MM.1S (cell line): ENCODE data around the gene E2F2.

Experiments
- CTCF ChIP-seq: fragments of 300-600 bp; sonication (generic); IDR thresholded peaks from 2 replicates; pipeline ENCODE4 v1.5.1; 2016; ENCODE audit warnings: antibody characterized with exemption, low read length, mixed read lengths
- EZH2 ChIP-seq: fragments of 300-600 bp; sonication (generic); optimal IDR thresholded peaks from 2 replicates; pipeline ENCODE3; 2017; ENCODE audit warnings: low read depth, mild to moderate bottlenecking, antibody characterized with exemption, low read length, mixed read lengths
- EZH2phosphoT487 ChIP-seq: fragments of 300-600 bp; sonication (generic); IDR thresholded peaks from 2 replicates; pipeline ENCODE4 v1.6.1; 2018; ENCODE audit warnings: antibody characterized with exemption, low read length

DNA sequence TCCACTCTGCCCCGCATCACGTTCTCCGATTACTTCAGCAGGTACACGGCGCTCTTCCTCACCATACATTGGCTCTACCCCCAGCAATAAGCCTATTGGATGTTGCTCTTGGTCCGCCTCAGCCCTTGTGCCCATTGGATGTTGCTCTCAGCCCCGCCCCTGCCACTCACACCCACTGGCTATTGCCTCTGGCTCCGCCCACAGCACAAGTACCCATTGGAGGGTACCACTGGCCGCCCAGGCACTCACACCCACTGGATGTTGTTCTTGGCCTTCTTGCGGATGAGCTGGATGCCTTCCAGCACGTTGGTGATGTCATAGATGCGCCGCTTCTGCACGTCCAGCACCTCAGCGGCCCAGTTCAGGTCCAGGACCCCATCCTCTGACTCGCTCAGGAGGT, 9.4 kb downstream of the E2F2 start:
- TF ChIP-seq EZH2 = no peak
- no peak for TF ChIP-seq CTCF
- TF ChIP-seq EZH2phosphoT487 = no peak
